Adrenal gland (tissue), 12 donors: ENCODE data around the gene EIF2AK3. TPM values are rescaled to one million over a fixed set of nuclear protein-coding genes. Genes with fewer than 3 reads are reported as not detected.
"Not testable (repeated sequence)": the region's sequence is repeated elsewhere in the genome, so short reads cannot be mapped to it uniquely, and the experiment has no call there.

ENCODE experiments used
- DNase-seq, 7 donors: peaks; one replicate each; pipeline ENCODE4 v3.0.0-alpha.2; 2019 to 2020
- H3K27ac ChIP-seq, 5 donors: fragments of 200-600 bp; sonication (generic) in 4 of 5; 1 replicate in 3 of 5; 2 replicates in 2 of 5; pipeline versions ENCODE4 v1.5.1 to v1.8.0; 2016 to 2020; ENCODE audit warnings: mild to moderate bottlenecking in 1 of 5
- H3K27me3 ChIP-seq: fragments of 200-600 bp; 2 replicates; pipeline ENCODE4 v1.8.0; 2021
- H3K36me3 ChIP-seq, 2 donors: fragments of 200-600 bp; replicated peaks in 1 of 2; 1 replicate in 1 of 2; 2 replicates in 1 of 2; pipeline versions ENCODE4 v1.5.1 to v1.8.0; 2018 to 2022
- H3K4me1 ChIP-seq, 2 donors: fragments of 200-600 bp; replicated peaks in 1 of 2; 1 replicate in 1 of 2; 2 replicates in 1 of 2; pipeline versions ENCODE4 v1.5.1 to v1.8.0; 2018 to 2021
- H3K4me3 ChIP-seq, 4 donors: fragments of 200-600 bp; sonication (generic) in 3 of 4; one replicate each; pipeline ENCODE4 v1.5.1; 2016 to 2018
- H3K9me3 ChIP-seq, 3 donors: fragments of 200-600 bp; sonication (generic) in 1 of 3; replicated peaks in 1 of 3; 1 replicate in 2 of 3; 2 replicates in 1 of 3; pipeline versions ENCODE4 v1.5.1 to v1.8.0; 2016 to 2021
- POLR2A ChIP-seq, 2 donors: fragments of 450-650 bp; IDR thresholded peaks; one replicate each; pipeline ENCODE4 v1.6.1; 2017; ENCODE audit warnings: antibody characterized with exemption in 2 of 2, mild to moderate bottlenecking in 2 of 2, moderate library complexity in 1 of 2
- WGBS, 4 donors: extraction: QIAGEN DNeasy Blood & Tissue Kit in 2 of 4; methylation state at CpG; one replicate each; pipeline versions ENCODE4 v1.1.5 to v1.1.7; 2013 to 2017; 5-methylcytosine and 5-hydroxymethylcytosine counted together
- intact Hi-C, 2 donors: fragments of 100-400 bp; cut with DNase I; formaldehyde crosslinking; loops; one replicate each; pipeline versions ENCODE4 v1.14.1 to v1.15.0; 2022 to 2023
- polyA plus RNA-seq, 3 donors: library from polyadenylated mRNA; stranded (reverse); fragments of 200-250 nt in 2 of 3; fragments of 350-450 nt in 1 of 3; fragmentation: Illumina TruSeq in 1 of 3; extraction: RNeasy Lipid Tissue Mini Kit (QIAGEN cat#74804) in 1 of 3; gene quantifications; one replicate each; pipeline ENCODE4 v1.2.3, GENCODE V29; 2013 to 2014
- total RNA-seq, 9 donors: library from RNA; depleted of rRNA in 4 of 9; stranded (reverse); fragments of >200 nt in 4 of 9; fragments of 120-200 nt in 1 of 9; fragmentation: NEBNext Ultra II Directional in 1 of 9; extraction: Animal tissue kit (Norgen Biotek cat#: 25700) in 1 of 9; gene quantifications; one replicate each; pipeline versions ENCODE4 v1.1.0 to v1.2.4, GENCODE V29; 2013 to 2023
- TF ChIP-seq, protein P1 (sequence below), 6 experiments: fragments of 450-650 bp in 4 of 6; fragments of 200-600 bp in 2 of 6; sonication (generic) in 1 of 6; IDR thresholded peaks; 1 replicate in 5 of 6; 2 replicates in 1 of 6; pipeline versions ENCODE4 v1.5.1 to v1.8.0; 2016 to 2021; ENCODE audit warnings: antibody characterized with exemption in 6 of 6, mild to moderate bottlenecking in 2 of 6, moderate library complexity in 1 of 6
- donor health status: healthy with polysubstance abuse.
- donor health status: Bipolar disorder and iron deficiency.
- donor health status: DM: yes; HTN: yes; CAD: no.
- donor health status: DM: no; HTN: no; CAD: no.
- donor health status: DM: no; HTN: no; CAD: no.
- donor health status: DM: yes; HTN: yes; CAD: no.

The EIF2AK3 gene
- total and polyA plus RNA-seq, 12 donors = 3.6 to 89.6 (median 21.3) TPM

DNA sequence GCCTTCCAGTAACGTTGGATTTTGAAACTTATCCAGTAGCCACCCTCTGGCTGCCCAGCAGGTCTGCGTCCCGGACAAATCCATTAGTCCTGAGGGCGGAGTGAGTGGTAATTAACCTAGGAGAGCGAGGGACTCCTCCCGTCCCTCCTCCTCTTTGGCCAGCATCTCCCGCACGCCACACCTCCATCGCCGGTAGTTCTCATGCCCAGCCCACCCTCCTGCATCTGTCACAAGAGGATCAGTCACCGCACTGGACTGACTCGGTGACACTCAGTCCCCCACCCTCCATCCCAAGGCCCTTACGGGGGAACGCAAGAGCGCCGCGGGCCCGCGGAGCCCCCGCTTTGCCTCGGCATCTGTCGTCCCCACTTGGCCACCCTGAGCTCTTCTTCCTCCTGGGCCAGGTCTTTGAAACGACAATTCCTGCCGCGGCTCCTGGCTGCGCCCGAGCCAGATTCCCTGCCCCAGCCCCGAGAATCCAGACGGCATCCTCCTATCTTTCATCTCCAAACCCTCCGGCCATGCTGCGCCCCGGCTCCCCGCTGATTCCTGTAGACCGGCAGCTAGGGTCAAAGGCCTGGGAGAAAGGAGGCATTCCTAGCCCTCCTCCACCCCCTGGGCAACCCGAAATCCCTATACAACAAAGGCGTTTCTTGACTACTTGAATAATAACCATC lies 77.5 kb downstream of the EIF2AK3 start:
- Histone ChIP-seq H3K4me3 (no peak overlapping the region), H3K27me3 (peaks cover 6% of the 10 kb centered on the region), H3K36me3 (no peaks in the 10 kb centered on the region), H3K27ac (no peak overlapping the region), H3K9me3 (no peaks in the 10 kb centered on the region), H3K4me1 (no peaks in the 10 kb centered on the region)
- no peak for DNase-seq
- 10 to 19% (median 14%) methylated on average over 33 to 36 of the region's 36 CpGs for WGBS, 4 donors
- intact Hi-C loops = no loop called here
- no peak for TF ChIP-seq POLR2A (IDR thresholded peaks at IDR 0.05)
- TF ChIP-seq, protein P1, sequence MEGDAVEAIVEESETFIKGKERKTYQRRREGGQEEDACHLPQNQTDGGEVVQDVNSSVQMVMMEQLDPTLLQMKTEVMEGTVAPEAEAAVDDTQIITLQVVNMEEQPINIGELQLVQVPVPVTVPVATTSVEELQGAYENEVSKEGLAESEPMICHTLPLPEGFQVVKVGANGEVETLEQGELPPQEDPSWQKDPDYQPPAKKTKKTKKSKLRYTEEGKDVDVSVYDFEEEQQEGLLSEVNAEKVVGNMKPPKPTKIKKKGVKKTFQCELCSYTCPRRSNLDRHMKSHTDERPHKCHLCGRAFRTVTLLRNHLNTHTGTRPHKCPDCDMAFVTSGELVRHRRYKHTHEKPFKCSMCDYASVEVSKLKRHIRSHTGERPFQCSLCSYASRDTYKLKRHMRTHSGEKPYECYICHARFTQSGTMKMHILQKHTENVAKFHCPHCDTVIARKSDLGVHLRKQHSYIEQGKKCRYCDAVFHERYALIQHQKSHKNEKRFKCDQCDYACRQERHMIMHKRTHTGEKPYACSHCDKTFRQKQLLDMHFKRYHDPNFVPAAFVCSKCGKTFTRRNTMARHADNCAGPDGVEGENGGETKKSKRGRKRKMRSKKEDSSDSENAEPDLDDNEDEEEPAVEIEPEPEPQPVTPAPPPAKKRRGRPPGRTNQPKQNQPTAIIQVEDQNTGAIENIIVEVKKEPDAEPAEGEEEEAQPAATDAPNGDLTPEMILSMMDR (IDR thresholded peaks at IDR 0.05) = no peak

DNA sequence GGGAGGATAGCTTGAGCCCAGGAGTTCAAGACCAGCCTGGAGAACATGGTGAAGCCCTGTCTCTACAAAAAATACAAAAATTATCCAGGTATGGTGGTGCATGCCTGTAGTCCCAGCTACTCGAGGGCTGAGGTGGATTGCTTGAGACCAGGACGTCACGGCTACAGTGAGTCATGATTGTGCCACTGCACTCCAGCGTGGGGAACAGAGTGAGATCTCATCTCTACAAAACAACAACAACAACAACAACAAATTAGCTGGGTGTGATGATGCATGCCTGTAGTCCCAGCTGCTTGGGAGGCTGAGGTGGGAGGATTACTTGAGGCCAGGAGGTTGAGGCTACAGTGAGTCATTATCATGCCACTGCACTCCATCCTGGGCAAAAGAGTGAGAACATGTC lies 81.0 kb downstream of the EIF2AK3 start:
- 88 to 94% (median 89%) methylated on average over 4 of the region's 4 CpGs for WGBS, 4 donors
- H3K27me3 ChIP-seq, H3K9me3 ChIP-seq, DNase-seq, H3K4me3 ChIP-seq, H3K27ac ChIP-seq, intact Hi-C loops, H3K36me3 ChIP-seq, H3K4me1 ChIP-seq: not testable (repeated sequence)

DNA sequence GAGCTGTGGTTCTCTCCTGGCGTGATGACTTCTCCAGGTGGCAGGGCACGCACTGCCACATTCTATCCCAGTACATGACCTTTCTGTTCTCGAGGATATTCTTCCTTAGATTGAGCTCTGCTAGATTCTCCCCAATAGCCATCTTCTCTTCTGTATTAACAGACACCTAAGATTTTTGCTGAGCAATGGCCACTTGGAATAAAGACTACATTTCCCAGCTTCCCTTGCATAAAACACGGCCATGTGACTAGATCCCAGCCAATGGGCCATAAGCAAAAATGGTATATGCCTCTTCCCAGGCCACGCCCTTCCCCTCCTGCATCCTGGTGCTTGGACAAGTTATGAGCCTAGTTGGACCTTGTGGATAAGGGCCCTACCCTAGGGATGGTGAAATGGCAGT lies 82.1 kb downstream of the EIF2AK3 start:
- H3K4me1 ChIP-seq = no peaks in the 10 kb centered on the region
- intact Hi-C loops = no loop called here
- DNase-seq = no peak
- no peak for TF ChIP-seq POLR2A (IDR thresholded peaks at IDR 0.05)
- TF ChIP-seq, protein P1 (IDR thresholded peaks at IDR 0.05) = no peak
- no peaks in the 10 kb centered on the region for H3K9me3 ChIP-seq
- H3K27me3 ChIP-seq = peaks cover 6% of the 10 kb centered on the region
- H3K27ac ChIP-seq = no peak overlapping the region
- 79 to 86% (median 81%) methylated on average over 5 of the region's 5 CpGs for WGBS, 4 donors
- no peak overlapping the region for H3K4me3 ChIP-seq
- H3K36me3 ChIP-seq = no peaks in the 10 kb centered on the region

DNA sequence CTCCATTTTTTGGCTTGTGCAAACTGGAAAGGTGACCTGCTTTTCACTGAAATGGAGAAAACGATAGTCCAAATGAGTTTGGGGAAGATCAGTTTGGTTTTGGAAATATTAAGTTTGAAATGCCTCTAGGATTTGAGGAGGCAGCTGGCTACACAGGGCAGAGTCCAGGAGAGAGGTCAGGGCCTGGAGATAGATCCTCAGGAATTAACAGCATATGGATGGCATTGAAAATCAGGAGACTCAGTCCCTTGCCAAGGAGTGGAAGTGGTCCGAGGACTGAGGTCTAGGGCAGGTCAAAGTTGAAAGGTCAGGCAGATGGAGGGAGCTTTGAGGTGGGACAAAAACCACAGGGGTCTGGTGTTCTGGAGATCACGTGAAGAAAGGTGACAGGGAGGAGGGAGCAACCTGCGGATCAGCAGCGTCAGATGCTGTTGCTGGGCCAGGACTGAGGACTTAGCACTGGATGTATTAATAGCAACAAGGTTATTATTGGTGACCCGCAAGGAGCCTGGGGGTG lies 83.7 kb downstream of the EIF2AK3 start:
- H3K4me3 ChIP-seq = no peak overlapping the region
- TF ChIP-seq, protein P1 (IDR thresholded peaks at IDR 0.05) = no peak
- H3K4me1 ChIP-seq = no peaks in the 10 kb centered on the region
- H3K27me3 ChIP-seq = no peaks in the 10 kb centered on the region
- H3K9me3 ChIP-seq = no peaks in the 10 kb centered on the region
- intact Hi-C loops = no loop called here
- 71 to 80% (median 77%) methylated on average over 6 of the region's 6 CpGs for WGBS, 4 donors
- DNase-seq = no peak
- no peaks in the 10 kb centered on the region for H3K36me3 ChIP-seq
- no peak overlapping the region for H3K27ac ChIP-seq

DNA sequence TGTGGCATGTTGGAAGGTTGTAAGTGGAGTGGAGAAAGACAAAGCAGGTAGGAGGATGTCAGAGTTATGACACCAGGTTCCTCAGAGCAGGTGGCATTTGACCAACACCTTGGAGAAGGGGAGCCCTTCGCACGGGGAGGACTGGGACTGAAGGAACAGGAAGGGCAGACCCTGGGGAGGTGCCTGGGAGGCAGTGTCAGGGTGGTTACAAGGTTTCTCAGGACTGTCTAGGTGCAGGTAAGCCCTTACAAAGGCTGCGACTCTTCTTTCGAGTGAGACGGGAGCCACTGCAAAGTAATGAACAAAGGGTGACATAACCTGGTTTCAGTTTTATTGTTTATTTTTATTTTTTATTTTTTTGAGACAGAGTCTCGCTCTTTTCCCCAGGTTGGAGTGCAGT lies 84.6 kb downstream of the EIF2AK3 start:
- Histone ChIP-seq H3K27me3 (no peaks in the 10 kb centered on the region), H3K4me3 (no peak overlapping the region), H3K36me3 (no peaks in the 10 kb centered on the region), H3K27ac (no peak overlapping the region), H3K4me1 (no peaks in the 10 kb centered on the region), H3K9me3 (no peaks in the 10 kb centered on the region)
- TF ChIP-seq, protein P1 (IDR thresholded peaks at IDR 0.05) = no peak
- TF ChIP-seq POLR2A (IDR thresholded peaks at IDR 0.05) = no peak
- intact Hi-C loops = no loop called here
- no peak for DNase-seq
- 86 to 89% (median 87%) methylated on average over 6 of the region's 6 CpGs for WGBS, 4 donors
